Activated CD8-positive, alpha-beta memory T cell treated with anti-CD3 and anti-CD28 coated beads, Interleukin-2, amount 50 U/mL, for 24 hours (primary cell): Measurements from ENCODE around the gene C5AR1.
"Not testable (repeated sequence)": the region's sequence is repeated elsewhere in the genome, so short reads cannot be mapped to it uniquely, and the experiment has no call there.

Source experiments
- DNase-seq: peaks from one replicate; pipeline ENCODE4 v3.0.0-alpha.2; 2020; ENCODE audit errors: extremely low read depth

The C5AR1 gene

DNA sequence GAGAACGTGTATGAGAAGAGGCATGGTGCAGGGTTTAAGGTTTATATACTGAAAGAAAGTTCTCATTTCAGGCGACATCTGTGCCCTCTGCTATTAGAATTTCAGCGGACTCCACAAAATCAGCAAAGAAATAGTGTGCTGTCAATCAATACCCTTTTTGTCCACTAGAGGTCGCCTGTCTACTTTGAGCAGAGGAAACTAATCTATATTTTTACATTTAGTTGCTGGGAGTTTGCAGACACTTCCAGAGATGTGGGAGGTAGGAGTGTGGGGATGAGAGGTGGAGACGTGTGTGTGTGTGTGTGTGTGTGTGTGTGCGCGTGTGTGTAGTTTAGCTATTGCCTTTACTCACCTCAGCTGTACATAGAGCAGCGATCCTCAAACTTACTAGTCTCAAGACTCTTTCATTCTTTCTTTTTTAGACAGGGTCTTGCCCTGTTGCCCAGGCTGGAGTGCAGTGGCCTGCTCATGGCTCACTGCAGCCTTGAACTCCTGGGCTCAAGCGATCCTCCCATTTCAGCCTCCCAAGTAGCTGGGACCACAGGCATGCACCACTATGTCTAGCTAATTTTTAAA, 25.2 kb upstream of the C5AR1 start:
- peak; percentile 13 for DNase-seq

DNA sequence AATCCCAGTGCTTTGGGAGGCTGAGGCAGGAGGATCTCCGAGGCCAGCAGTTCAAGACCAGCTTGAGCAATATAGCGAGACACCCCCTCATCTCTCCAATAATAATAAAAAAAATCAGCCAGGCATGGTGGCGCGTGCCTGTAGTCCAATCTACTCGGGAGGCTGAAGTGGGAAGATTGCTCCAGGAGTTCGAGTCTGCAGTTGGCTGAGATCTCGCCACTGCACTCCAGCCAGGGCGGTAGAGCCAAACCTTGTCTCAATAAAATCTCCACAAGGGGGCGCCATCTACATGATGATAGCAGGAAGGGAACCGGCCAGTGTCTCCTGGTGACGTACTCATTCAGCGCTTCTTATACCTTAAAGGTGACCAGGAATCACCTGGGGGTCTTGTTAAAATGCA, 13.6 kb upstream of the C5AR1 start:
- DNase-seq = peak; percentile 58

DNA sequence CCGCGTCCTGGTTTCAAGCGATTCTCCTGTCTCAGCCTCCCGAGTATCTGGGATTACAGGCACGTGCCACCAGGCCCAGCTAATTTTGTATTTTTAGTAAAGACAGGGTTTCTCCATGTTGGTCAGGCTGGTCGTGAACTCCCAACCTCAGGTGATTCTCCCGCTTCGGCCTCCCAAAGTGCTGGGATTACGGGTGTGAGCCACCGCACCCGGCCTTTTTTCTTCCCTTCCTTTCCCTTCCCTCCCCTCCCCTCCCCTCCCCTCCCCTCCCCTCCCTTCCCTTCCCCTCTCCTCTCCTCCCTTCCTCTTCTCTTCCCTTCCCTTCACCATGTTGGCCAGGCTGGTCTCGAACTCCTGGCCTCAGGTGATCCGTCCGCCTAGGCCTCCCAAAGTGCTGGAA, 8.8 kb upstream of the C5AR1 start:
- DNase-seq = not testable (repeated sequence)

DNA sequence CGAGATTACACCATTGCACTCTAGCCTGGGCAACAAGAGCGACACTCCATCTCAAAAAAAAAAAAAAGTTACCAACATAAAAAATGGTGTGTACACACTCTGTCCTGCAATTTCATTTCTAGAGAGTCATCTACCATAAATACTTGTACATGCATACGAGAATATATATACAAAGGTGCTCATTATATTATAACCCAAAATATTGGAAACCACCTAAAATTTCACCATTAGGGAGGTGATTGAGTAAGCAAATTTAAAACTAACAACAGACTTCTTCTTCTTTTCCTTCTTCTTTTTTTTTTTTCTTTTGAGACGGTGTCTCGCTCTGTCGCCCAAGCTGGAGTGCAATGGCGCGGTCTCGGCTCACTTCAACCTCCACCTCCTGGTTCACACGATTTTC, 7.4 kb upstream of the C5AR1 start:
- DNase-seq = no peak

DNA sequence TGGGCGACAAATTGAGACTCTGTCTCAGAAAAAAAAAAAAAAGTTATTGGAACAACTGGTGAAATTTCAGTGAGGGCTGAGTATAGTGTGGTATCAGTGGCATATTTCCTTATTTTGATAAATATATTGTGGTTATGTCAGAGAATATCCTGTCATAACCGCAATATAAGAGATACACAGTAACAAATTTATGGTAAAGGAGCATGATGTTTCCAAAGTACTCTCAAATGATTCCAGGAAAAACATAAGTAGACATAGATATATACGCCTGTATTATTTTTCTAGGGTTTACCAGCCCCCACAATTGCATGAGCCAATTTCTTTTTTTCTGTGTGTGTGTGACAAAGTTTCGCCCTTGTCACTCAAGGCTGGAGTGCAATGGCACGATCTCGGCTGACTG, 5.7 kb upstream of the C5AR1 start:
- DNase-seq = no peak

DNA sequence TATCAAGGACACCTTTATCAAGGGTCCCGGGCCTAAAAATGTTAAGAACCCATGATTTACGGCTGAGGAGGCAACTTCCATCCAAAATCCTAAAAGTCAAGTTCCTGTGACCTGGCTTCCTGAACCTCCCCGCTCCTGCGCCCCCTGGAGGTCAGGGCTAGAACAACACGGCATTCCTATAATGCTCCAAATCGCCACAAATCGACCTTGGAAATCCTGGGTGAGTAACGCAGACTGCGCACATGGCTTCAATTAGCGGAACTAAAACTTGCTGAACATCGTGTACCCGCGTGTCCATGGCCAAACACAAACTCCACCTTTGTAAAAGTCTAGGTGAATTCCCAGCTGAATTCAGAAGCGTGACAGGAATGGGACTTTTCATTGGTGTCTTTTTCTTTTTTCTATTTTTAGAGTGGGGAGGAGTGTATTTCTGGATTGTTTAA, 4.3 kb upstream of the C5AR1 start:
- DNase-seq = peak; percentile 13

DNA sequence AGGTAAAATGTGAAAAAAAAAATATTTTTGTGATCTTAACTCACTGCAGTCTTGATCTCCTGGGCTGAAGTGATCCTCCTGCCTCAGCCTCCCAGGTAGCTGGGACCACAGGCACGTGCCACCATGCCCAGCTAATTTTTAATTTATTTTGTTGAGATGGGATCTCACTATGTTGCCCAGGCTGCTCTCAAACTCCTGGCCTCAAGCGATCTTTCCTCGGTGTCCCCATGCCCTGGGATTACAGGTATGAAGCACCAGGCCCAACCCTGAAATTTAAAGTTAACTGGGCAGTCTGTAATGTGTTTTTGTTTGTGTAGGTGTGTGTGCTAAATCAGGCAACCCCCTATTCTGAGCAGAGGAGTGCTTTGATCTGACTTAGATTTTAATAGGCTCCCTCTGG, 3.4 kb upstream of the C5AR1 start:
- DNase-seq = no peak

DNA sequence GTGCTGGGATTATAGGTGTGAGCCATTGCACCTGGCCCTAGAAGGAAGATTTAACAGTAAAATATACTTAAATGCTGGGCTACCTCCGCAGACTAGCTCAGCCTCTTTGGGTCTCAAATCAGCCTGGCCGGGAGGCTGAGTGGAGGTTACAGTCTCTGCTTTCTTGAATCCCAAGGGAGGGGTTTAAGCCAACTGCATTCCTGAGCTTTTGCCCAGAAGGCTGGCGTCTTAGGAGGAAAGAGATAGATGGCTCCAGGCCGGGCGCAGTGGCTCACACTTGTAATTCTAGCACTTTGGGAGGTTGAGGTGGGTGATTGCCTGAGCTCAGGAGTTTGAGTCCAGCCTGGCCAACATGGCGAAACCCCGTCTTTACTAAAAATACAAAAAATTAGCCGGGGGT, 623 bp upstream of the C5AR1 start:
- DNase-seq = no peak

DNA sequence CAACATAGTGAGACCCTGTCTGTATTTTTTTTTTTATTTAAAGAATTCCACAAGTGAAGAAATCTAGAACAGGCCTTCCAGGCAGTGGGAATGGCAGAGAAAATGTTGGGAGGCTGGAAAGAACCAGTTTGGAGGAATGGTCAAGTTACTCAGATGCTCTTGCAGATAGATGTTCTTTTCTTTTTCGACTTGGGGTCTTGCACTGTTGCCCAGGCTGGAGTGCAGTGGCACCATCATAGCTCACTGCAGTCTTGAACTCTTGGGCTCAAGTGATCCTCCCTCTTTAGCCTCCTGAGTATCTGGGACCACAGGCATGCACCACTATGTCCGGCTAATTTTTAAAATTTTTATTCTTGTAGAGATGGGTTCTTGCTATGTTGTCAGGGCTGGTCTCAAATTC, 662 bp downstream of the C5AR1 start:
- no peak for DNase-seq

DNA sequence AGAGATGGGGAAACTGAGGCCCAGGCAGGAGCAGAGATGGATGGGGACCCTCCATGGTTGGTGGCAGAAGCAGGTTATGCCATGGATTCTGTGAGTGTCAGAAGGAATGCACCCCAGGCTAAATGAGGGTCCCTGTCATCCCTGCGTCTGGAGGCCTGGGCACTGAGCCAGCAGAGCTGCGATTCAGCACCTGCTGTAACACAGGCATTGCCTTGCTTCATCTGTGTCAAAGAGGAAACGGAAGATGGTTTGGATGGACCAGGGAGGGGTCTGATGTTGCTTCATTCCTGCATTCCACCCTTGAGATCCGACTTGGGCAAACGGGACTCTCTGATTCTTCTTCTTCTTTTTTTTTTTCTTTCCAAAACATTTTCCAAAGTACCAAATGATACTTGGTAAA, 1.2 kb downstream of the C5AR1 start:
- DNase-seq = no peak

DNA sequence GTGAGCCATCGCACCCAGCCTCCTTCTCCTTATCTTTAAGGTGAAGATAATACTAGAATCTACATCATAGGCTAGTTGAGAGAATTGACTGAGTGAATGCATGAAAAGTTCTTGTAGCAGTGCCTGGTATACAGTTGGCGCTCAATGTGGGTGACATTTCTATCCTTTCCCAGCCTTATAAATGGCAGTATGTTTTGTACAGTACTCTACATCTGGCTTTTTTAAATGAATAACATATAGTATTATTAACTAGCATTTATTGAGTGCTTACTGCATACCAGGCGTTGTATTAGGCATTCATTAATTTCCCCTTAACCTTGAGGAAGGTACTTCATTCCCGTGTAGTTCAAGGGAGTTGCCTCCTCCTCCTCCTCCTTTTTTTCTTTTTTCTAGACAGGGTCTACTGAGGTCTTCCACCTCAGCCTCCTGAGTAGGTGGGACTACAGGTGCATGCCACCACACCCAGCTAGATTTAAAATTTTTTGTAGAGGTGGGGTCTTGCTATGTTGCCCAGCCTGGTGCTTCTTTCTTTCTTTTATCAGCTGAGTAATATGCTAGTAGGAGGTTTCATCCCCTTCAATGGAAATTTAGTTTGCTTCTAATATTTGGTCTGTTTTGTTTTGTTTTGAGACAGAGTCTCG, 2.8 kb downstream of the C5AR1 start:
- DNase-seq = no peak

DNA sequence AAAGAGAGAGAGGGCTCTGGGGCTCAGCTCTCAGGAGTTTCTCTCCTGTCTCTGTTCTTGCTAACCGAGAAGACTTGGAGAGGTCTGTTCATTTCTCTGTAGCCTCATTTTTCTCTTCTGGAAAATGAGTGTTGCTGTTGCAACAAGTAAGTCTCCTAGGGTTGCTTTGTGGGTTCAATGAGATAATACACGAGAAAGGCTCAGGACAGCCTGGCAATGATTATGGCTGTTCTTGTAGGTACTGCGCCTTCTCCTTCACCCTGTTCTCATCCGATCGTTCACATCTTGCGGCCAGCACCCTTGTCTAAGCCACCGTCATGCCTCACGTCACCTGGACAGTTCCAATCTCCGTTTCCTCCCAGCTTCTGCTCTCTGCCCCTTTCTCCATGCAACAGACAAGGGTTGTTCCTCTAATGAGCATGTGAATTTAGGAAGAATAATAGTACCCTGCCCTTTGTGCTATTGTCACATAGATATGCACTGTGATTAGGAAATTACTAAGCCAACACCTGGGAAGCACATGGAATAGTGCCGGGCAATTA, 4.2 kb downstream of the C5AR1 start:
- DNase-seq = no peak

DNA sequence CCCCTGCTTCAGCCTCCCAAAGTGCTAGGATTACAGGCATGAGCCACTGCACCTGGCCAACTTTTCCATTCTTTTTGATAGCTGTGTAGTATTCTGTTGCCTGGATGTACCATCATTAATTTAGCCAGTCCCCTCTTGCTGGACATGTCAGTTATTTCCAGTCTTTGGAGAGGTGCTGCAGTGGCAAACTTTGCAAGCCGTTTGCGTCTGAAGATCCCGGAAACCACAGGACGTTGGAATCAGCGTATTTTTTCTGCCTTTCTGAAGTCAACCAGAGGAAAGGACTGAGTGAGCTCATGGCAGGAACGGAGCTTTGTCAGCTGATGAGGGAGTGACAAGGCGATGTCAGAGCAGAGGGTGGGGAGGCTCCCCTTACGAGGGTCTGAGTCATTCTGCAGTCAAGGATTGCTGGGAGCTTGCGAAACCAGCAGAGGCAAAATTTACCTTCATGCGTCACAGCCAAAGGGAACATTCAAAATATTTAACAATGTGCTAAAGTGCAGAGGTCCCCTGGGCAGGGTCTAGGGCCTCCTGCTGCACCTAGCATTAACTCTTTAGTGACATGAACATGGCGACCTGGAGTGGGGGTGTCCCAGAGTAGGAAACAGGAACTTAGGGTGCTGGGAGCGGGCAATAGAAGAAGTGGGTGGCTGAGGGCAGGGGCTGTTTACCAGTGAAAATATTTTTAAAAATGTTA, 5.6 kb downstream of the C5AR1 start:
- no peak for DNase-seq

DNA sequence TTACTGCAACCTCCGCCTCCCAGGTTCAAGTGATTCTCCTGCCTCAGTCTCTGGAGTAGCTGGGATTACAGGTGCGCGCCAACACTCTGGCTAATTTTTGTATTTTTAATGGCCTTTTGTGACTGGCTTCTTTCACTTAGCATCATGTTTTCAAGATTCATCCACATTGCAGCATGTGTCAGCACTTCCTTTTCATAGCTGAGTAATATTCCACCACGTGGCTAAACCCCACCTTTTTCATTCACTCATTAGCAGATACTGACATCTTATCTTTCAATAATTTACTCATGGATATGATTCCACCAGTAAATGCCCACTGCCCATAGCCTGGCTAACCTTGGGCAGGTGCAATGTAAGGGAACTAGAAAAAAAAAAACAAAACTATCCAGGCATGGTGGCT, 6.9 kb downstream of the C5AR1 start:
- DNase-seq = no peak

DNA sequence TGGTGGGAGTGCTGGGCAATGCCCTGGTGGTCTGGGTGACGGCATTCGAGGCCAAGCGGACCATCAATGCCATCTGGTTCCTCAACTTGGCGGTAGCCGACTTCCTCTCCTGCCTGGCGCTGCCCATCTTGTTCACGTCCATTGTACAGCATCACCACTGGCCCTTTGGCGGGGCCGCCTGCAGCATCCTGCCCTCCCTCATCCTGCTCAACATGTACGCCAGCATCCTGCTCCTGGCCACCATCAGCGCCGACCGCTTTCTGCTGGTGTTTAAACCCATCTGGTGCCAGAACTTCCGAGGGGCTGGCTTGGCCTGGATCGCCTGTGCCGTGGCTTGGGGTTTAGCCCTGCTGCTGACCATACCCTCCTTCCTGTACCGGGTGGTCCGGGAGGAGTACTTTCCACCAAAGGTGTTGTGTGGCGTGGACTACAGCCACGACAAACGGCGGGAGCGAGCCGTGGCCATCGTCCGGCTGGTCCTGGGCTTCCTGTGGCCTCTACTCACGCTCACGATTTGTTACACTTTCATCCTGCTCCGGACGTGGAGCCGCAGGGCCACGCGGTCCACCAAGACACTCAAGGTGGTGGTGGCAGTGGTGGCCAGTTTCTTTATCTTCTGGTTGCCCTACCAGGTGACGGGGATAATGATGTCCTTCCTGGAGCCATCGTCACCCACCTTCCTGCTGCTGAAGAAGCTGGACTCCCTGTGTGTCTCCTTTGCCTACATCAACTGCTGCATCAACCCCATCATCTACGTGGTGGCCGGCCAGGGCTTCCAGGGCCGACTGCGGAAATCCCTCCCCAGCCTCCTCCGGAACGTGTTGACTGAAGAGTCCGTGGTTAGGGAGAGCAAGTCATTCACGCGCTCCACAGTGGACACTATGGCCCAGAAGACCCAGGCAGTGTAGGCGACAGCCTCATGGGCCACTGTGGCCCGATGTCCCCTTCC, 10.5 kb downstream of the C5AR1 start:
- DNase-seq = no peak

DNA sequence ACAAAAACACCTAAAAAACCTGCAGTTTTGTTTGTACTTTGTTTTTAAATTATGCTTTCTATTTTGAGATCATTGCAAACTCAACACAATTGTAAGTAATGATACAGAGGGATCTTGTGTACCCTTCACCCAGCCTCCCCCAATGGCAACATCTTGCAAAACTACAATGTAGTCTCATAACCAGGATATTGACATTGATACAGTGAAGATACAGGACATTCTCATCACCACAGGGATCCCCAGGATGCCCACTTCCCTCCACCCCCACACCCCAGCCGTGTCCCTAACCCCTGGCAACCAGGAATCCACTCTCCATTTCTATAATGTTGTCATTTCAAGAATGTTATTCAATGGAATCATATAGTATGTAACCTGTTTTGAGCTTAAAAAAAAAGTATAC, 12.0 kb downstream of the C5AR1 start:
- DNase-seq = no peak

DNA sequence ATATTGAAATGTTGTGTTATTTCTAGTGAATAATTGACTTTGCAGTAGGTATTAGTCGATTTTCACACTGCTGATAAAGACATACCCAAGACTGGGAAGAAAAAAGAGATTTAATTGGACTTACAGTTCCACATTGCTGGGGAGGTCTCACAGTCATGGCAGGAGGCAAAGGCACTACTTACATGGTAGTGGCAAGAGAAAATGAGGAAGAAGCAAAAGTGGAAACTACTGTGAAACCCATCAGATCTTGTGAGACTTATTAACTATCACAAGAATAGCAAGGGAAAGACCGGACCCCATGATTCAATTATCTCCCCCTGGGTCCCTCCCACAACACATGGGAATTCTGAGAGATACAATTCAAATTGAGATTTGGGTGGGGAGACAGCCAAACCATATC, 12.4 kb downstream of the C5AR1 start:
- DNase-seq = no peak

DNA sequence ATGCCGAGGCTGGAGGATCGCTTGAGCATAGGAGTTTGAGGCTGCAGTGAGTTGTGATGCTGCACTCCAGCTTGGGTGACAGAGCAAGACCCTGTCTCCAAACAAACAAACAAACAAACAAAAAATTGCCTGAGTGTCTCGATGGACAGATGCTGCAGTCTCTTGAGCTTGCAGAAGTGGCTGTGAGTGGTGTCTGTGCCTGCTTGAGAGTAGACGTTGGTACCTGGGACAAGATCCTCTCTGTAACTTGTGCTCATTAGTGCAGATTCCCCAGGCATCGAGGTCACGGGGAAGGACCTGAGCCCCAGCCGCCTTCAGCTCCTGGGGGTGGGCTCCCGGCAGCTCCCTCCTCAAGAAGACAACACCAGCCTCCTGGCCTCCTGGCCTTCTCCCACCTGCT, 13.7 kb downstream of the C5AR1 start:
- no peak for DNase-seq

DNA sequence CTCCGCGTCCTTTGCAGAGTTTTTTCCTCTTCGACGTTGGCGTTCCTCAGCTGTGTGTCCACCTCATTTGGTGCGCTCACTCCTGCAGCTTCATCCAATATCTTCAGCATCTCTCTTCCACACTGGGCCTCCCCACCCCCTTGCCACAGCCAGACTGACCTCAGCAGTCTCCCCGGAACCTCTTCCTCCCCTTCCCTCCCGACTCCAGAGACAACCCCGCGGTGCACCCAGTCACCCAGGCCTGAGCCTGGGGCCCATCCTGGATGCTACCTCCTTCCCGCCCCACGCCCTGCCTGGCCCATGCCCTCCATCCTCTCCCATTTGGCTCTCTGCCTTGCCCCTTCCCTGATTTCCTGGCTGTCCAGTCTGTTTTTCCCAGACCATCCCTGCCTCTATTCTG, 14.2 kb downstream of the C5AR1 start:
- no peak for DNase-seq

DNA sequence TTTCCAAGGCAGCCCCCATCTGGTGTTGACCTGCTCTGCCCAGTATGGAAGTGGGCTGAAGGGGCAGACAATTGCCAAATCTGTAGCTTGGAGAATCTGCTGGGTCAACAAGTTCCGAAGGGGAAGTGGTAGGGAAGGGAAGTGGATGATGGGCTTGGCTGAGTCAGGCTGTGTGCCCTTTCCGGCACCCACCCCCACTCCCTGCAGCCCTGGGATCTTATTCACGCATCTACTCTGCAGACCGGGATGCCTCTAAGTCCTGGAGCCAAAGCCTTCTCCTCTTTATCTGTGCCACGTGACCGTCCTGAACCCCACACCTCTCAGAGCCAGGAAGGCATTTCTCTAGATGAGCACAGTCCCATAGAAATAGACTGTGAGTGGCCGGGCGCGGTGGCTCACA, 14.8 kb downstream of the C5AR1 start:
- no peak for DNase-seq

DNA sequence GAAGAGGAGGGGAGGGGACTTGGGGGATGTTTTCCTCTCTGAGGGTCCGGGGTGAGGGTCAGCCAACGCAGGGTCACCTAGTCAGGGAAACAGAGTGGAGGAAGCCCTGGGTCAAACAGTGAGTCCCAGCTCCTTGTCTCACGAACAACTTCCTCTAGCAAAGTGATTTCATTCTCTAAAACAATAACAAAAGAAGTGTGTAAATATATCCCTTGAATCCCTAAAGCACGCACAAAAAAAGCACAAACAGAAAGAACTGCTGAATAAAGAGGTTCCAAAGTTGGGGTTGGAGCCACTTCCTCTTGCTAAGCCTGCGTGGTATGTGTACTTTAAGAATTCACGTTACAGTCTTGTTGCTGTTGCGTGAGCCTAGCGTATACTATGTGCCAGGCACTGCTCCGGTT, 20.8 kb downstream of the C5AR1 start:
- DNase-seq = no peak

DNA sequence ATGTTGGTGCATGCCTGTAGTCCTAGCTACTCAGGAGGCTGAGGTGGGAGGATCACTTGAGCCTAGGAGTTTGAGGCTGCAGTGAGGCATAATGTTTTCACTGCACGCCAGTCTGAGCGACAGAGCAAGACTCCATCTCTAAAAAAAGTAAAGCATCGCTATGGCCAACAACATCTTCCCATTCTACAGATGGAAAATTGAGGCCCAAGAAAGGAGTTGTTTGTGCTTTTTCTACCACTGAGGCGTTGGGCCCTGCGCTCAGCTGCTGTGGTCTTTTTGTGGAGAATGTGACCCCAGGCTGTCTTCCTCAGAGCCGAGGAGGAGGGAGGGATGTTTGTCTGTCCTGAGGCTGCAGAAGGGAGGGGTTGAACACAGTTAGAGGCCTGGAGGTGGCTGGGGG, 21.8 kb downstream of the C5AR1 start:
- no peak for DNase-seq
